Measurements from ENCODE around the gene PDHX. TPM values are rescaled to one million over a fixed set of nuclear protein-coding genes. Genes with fewer than 3 reads are reported as not detected.

Gene PDHX
- total RNA-seq, 1 donor from 2014 or later = 27.1 TPM

DNA sequence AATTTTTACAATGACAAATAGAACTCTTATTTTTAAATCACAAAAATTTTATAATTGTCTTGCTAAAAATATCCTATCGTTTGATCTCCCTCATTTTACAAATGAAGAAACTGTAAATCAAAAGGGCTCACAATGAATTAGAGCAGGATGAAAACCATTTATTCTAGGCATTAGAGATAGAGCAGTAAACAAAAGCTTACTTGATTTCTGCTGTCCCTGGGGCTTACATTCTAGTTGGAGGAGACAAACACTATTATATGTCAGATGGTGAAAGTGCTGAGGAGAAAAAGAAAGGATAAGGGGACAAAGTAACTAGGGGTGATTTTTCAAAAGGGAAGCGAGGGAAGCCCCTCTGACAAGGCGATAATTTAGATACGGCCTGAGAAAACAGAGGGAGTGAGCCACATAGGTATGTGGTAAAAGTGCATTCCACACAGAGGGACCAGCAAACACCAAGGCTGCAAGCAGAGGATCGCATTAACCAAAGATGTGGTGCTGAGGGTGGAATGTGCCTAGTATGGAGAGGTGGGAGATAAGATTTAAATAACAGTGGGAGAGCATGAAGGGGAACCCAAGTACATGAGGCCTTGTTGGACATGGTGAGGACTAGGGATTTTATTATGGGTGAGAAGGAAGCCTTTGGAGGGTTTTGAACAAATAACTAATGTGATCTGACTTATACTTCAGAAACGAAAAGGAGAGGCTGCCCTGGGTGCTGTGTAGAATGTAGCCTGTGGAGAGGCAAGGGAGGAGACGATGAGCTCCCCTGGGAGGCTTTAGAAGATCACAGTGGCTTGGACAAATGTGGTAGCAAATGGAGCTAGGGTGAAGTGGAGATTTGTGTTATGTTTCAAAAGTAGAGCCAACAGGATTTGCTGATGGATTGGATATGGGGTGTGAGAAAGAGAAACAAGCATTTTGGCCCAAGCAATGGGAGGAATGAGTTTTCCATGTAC is 62.1 kb downstream of the PDHX start:
- Histone ChIP-seq H3K9ac (ENCODE audit: low read depth in 1 of 3, low read length in 3 of 3) (no peak overlapping the region), H3K36me3 (ENCODE audit: control insufficient read depth in 3 of 3, insufficient read depth in 3 of 3, low read length in 3 of 3) (peaks cover 0 to 9% (median 4%) of the 10 kb centered on the region in 3 donors), H3K4me3 (ENCODE audit: low read length in 3 of 3) (no peak overlapping the region), H3K27ac (ENCODE audit: low read depth, low read length) (no peak overlapping the region), H3K4me1 (ENCODE audit: control insufficient read depth in 3 of 3, insufficient read depth in 3 of 3, low read length in 3 of 3) (no peaks in the 10 kb centered on the region), H3K27me3 (ENCODE audit: control insufficient read depth in 3 of 3, insufficient read depth in 3 of 3, low read length in 3 of 3) (no peaks in the 10 kb centered on the region), H3K9me3 (ENCODE audit: control insufficient read depth in 3 of 3, low read length in 3 of 3) (no peaks in the 10 kb centered on the region)

DNA sequence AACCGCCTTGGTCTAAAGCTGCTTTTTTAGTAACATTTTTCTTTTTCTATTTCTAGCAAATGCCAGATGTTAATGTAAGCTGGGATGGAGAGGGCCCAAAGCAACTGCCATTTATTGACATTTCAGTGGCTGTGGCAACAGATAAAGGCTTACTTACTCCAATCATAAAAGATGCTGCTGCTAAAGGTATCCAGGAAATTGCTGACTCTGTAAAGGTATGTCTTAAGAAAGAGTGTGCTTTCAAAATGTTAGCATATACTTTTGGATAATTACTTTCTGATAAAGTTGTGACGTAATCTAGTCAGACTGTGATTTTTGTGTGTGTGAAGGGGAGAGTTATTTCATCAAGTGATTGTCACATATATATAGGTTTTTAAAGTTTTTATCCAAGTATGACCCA is 68.1 kb downstream of the PDHX start:
- Histone ChIP-seq H3K9me3 (ENCODE audit: control insufficient read depth in 3 of 3, low read length in 3 of 3) (no peaks in the 10 kb centered on the region), H3K4me1 (ENCODE audit: control insufficient read depth in 3 of 3, insufficient read depth in 3 of 3, low read length in 3 of 3) (peaks cover 0 to 2% (median 0%) of the 10 kb centered on the region in 3 donors), H3K36me3 (ENCODE audit: control insufficient read depth in 3 of 3, insufficient read depth in 3 of 3, low read length in 3 of 3) (peaks cover 6 to 21% (median 17%) of the 10 kb centered on the region in 3 donors), H3K27me3 (ENCODE audit: control insufficient read depth in 3 of 3, insufficient read depth in 3 of 3, low read length in 3 of 3) (no peaks in the 10 kb centered on the region), H3K4me3 (ENCODE audit: low read length in 3 of 3) (no peak overlapping the region), H3K9ac (ENCODE audit: low read depth in 1 of 3, low read length in 3 of 3) (no peak overlapping the region), H3K27ac (ENCODE audit: low read depth, low read length) (no peak overlapping the region)

DNA sequence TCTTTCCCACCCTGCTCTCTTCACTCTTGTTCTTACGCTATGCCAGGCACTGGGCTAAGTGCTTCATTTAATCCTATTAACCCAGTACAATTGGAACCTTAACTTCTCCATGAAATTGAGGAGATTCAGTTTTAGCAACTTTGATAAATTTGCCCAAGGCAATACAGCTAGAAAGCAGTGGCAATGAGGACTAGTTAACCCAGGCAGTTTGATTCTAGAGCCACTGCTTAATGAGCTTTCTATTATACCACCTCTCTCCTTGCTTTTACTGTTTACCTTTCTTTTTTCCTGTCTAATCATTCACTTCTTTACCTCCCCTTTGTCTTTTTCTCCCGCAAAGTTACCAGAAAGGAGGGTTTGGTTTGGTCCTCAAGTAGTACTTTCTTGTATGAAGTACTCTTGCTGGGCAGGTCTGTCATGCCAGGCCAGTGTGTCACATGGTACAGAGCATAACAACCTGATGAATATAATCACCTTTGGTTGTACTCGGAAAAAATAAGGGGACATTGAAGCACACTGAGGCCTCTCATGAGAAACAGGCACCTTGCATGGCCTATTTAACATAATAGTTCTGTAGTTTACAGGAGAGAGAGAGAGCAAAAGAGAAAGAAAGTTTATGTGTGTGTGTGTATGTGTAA is 70.6 kb downstream of the PDHX start:
- Histone ChIP-seq H3K9me3 (ENCODE audit: control insufficient read depth in 3 of 3, low read length in 3 of 3) (no peaks in the 10 kb centered on the region), H3K4me1 (ENCODE audit: control insufficient read depth in 3 of 3, insufficient read depth in 3 of 3, low read length in 3 of 3) (peaks cover 0 to 2% (median 0%) of the 10 kb centered on the region in 3 donors), H3K9ac (ENCODE audit: low read depth in 1 of 3, low read length in 3 of 3) (no peak overlapping the region), H3K27ac (ENCODE audit: low read depth, low read length) (no peak overlapping the region), H3K4me3 (ENCODE audit: low read length in 3 of 3) (no peak overlapping the region), H3K36me3 (ENCODE audit: control insufficient read depth in 3 of 3, insufficient read depth in 3 of 3, low read length in 3 of 3) (peaks cover 6 to 21% (median 19%) of the 10 kb centered on the region in 3 donors), H3K27me3 (ENCODE audit: control insufficient read depth in 3 of 3, insufficient read depth in 3 of 3, low read length in 3 of 3) (no peaks in the 10 kb centered on the region)

DNA sequence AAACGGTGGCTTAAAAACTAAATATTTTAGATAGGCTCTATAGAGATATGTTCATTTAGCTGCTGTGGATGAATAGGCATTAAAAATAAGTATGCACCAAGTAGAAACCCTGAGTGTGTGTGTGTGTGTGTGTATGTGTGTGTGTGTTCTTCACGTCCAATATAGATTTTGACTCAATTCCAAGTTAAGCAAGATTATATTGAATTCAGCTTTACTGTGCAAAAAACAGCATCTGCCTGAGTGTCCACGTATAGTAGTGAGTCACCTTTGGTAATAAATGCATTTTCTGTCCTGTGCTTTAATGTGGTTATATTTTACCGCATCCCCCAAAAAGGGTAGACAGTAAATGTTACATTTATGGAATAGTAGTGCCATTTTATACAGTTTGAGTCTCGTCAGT is 71.2 kb downstream of the PDHX start:
- no peak overlapping the region for H3K27ac ChIP-seq (ENCODE audit: low read depth, low read length)
- H3K9me3 ChIP-seq (ENCODE audit: control insufficient read depth in 3 of 3, low read length in 3 of 3) = no peaks in the 10 kb centered on the region
- H3K4me3 ChIP-seq (ENCODE audit: low read length in 3 of 3) = no peak overlapping the region
- H3K9ac ChIP-seq (ENCODE audit: low read depth in 1 of 3, low read length in 3 of 3) = no peak overlapping the region
- H3K4me1 ChIP-seq (ENCODE audit: control insufficient read depth in 3 of 3, insufficient read depth in 3 of 3, low read length in 3 of 3) = peaks cover 0 to 2% (median 0%) of the 10 kb centered on the region in 3 donors
- no peaks in the 10 kb centered on the region for H3K27me3 ChIP-seq (ENCODE audit: control insufficient read depth in 3 of 3, insufficient read depth in 3 of 3, low read length in 3 of 3)
- peaks cover 6 to 21% (median 21%) of the 10 kb centered on the region in 3 donors for H3K36me3 ChIP-seq (ENCODE audit: control insufficient read depth in 3 of 3, insufficient read depth in 3 of 3, low read length in 3 of 3)

DNA sequence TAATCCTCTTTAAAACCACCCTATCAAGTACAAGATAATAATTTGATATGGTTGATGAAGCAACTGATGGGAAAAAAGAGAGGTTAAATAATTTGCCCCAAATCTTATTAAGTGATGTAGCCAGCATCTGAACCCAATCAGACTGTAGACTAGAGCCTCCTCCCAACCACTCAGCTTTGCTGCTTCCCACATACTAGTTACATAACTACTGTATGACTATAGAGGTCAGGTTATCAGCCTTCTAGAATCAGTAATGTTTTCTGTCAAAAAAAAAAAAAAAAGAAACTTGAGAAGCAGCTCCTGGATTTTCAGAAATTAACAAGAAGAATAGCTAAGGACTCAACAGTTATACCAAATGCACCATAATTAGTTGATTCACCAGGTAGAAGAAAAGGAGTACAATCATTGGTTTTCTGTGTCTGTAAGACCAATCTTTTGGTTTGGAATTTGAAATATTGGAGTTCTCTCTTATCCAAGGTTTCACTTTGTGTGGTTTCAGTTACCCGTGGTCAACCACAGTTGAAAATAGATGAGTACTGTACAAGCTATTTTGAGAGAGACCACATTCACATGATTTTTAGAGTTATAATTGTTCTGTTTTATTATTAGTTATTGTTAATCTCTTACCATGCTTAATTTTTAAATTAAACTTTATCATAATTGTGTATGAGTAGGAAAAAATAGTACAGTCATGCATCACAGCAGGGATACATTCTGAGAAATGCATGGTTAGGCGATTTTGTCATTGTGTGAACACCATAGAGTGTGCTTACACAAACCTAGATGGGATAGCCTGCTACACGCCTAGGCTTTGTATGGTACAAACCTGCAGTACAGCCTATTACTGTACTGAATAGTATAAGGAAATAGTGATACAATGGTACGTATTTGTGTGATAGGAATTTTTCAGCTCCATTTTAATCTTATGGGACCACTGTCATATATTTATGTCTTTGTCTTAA is 72.2 kb downstream of the PDHX start:
- Histone ChIP-seq H3K27me3 (ENCODE audit: control insufficient read depth in 3 of 3, insufficient read depth in 3 of 3, low read length in 3 of 3) (no peaks in the 10 kb centered on the region), H3K4me1 (ENCODE audit: control insufficient read depth in 3 of 3, insufficient read depth in 3 of 3, low read length in 3 of 3) (peaks cover 0 to 2% (median 0%) of the 10 kb centered on the region in 3 donors), H3K9ac (ENCODE audit: low read depth in 1 of 3, low read length in 3 of 3) (no peak overlapping the region), H3K36me3 (ENCODE audit: control insufficient read depth in 3 of 3, insufficient read depth in 3 of 3, low read length in 3 of 3) (peaks cover 6 to 25% (median 21%) of the 10 kb centered on the region in 3 donors), H3K27ac (ENCODE audit: low read depth, low read length) (no peak overlapping the region), H3K4me3 (ENCODE audit: low read length in 3 of 3) (no peak overlapping the region), H3K9me3 (ENCODE audit: control insufficient read depth in 3 of 3, low read length in 3 of 3) (no peaks in the 10 kb centered on the region)

DNA sequence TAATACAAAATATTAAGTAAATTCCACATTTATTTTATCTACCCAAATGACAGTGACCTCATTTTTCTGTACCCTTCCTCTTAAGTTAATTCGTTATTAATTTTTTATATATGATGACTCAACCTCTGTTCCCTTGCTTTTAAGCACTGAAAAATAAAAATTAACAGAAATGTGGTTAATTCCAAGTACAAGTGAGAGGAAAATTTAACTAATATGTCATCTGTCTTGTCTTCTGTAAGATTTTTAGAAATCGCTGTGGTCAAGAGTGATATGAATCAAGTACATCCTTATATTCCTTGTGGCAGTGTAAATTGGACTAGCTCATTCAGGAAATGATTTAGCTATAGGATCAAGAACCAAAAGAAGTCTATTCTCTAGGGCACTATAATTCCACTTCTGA is 74.5 kb downstream of the PDHX start:
- H3K9me3 ChIP-seq (ENCODE audit: control insufficient read depth in 3 of 3, low read length in 3 of 3) = no peaks in the 10 kb centered on the region
- H3K36me3 ChIP-seq (ENCODE audit: control insufficient read depth in 3 of 3, insufficient read depth in 3 of 3, low read length in 3 of 3) = peaks cover 3 to 20% (median 15%) of the 10 kb centered on the region in 3 donors
- peaks cover 0 to 2% (median 0%) of the 10 kb centered on the region in 3 donors for H3K4me1 ChIP-seq (ENCODE audit: control insufficient read depth in 3 of 3, insufficient read depth in 3 of 3, low read length in 3 of 3)
- H3K27ac ChIP-seq (ENCODE audit: low read depth, low read length) = no peak overlapping the region
- no peaks in the 10 kb centered on the region for H3K27me3 ChIP-seq (ENCODE audit: control insufficient read depth in 3 of 3, insufficient read depth in 3 of 3, low read length in 3 of 3)
- H3K9ac ChIP-seq (ENCODE audit: low read depth in 1 of 3, low read length in 3 of 3) = no peak overlapping the region
- no peak overlapping the region for H3K4me3 ChIP-seq (ENCODE audit: low read length in 3 of 3)

DNA sequence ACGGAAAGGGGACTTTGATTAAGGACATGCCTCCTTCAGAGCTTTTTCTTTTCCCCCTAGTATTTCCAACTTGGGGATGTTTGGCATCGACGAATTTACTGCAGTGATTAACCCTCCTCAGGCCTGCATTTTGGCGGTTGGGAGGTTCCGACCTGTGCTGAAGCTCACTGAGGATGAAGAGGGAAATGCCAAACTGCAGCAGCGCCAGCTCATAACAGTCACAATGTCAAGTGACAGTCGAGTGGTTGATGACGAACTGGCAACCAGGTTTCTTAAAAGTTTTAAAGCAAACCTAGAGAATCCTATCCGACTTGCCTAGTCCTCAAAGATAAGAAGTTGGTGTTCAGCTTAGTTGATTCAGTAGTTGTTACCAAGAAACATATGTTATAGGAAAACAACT is 78.4 kb downstream of the PDHX start:
- peaks cover 0 to 13% (median 9%) of the 10 kb centered on the region in 3 donors for H3K36me3 ChIP-seq (ENCODE audit: control insufficient read depth in 3 of 3, insufficient read depth in 3 of 3, low read length in 3 of 3)
- H3K27ac ChIP-seq (ENCODE audit: low read depth, low read length) = no peak overlapping the region
- no peaks in the 10 kb centered on the region for H3K4me1 ChIP-seq (ENCODE audit: control insufficient read depth in 3 of 3, insufficient read depth in 3 of 3, low read length in 3 of 3)
- no peaks in the 10 kb centered on the region for H3K9me3 ChIP-seq (ENCODE audit: control insufficient read depth in 3 of 3, low read length in 3 of 3)
- no peak overlapping the region for H3K9ac ChIP-seq (ENCODE audit: low read depth in 1 of 3, low read length in 3 of 3)
- no peaks in the 10 kb centered on the region for H3K27me3 ChIP-seq (ENCODE audit: control insufficient read depth in 3 of 3, insufficient read depth in 3 of 3, low read length in 3 of 3)
- H3K4me3 ChIP-seq (ENCODE audit: low read length in 3 of 3) = no peak overlapping the region

DNA sequence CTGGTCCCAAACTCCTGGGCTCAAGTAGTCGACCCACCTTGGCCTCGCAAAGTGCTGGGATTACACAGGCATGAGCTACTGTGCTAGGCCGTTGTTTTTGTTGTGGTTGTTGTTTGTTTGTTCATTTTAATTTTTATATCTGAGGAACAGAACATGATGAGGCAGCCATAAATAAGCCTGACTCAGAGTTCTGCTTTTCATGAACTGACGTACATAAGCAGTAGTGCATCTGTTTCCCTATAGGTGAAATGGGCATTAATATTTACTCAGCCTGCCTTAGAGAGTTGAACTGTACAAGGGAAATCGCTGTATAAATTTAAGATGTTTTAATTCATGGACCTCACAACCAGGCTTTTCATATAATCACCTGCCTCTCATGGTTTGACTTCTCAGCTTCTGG is 80.5 kb downstream of the PDHX start:
- H3K27ac ChIP-seq (ENCODE audit: low read depth, low read length) = no peak overlapping the region
- H3K9me3 ChIP-seq (ENCODE audit: control insufficient read depth in 3 of 3, low read length in 3 of 3) = no peaks in the 10 kb centered on the region
- peaks cover 0 to 10% (median 9%) of the 10 kb centered on the region in 3 donors for H3K36me3 ChIP-seq (ENCODE audit: control insufficient read depth in 3 of 3, insufficient read depth in 3 of 3, low read length in 3 of 3)
- no peak overlapping the region for H3K4me3 ChIP-seq (ENCODE audit: low read length in 3 of 3)
- no peaks in the 10 kb centered on the region for H3K27me3 ChIP-seq (ENCODE audit: control insufficient read depth in 3 of 3, insufficient read depth in 3 of 3, low read length in 3 of 3)
- no peaks in the 10 kb centered on the region for H3K4me1 ChIP-seq (ENCODE audit: control insufficient read depth in 3 of 3, insufficient read depth in 3 of 3, low read length in 3 of 3)
- no peak overlapping the region for H3K9ac ChIP-seq (ENCODE audit: low read depth in 1 of 3, low read length in 3 of 3)

DNA sequence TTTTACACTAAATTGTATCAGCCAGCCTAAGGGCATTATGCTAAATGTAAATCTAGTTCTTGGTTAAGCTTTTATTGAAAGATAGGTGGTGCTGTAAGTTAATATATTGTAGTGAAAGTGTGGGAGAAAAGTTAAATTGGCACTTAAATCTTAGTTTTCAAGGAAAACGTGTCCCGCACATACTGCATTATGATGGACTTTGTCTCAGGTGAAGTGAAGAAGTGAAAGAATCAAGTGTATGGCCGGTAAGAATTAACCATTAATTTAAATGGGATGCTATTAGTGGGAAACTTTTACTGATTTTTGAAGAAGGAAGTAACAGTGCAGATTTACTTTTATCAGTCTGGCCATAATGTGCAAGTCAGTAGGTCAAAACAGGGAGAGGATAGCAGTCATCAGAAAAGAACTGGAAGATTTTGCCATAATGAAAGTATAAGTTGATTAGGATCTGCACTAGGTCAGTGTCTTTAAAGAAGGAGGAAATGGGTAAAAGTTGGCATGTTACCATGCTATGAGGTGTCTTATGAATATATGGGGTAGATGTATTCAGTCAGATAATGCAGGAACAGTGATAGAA is 81.6 kb downstream of the PDHX start:
- no peaks in the 10 kb centered on the region for H3K4me1 ChIP-seq (ENCODE audit: control insufficient read depth in 3 of 3, insufficient read depth in 3 of 3, low read length in 3 of 3)
- H3K9me3 ChIP-seq (ENCODE audit: control insufficient read depth in 3 of 3, low read length in 3 of 3) = no peaks in the 10 kb centered on the region
- no peaks in the 10 kb centered on the region for H3K27me3 ChIP-seq (ENCODE audit: control insufficient read depth in 3 of 3, insufficient read depth in 3 of 3, low read length in 3 of 3)
- no peak overlapping the region for H3K4me3 ChIP-seq (ENCODE audit: low read length in 3 of 3)
- no peak overlapping the region for H3K27ac ChIP-seq (ENCODE audit: low read depth, low read length)
- H3K9ac ChIP-seq (ENCODE audit: low read depth in 1 of 3, low read length in 3 of 3) = peak overlapping the region in 1 of 3 donors; percentile 2
- peaks cover 0 to 9% (median 7%) of the 10 kb centered on the region in 3 donors for H3K36me3 ChIP-seq (ENCODE audit: control insufficient read depth in 3 of 3, insufficient read depth in 3 of 3, low read length in 3 of 3)
